NCI-H2196 (cell line): ENCODE results near the gene EPHA1.

ENCODE experiments used
- DNase-seq: peaks from one replicate; lab custom pipeline; 2025; ENCODE audit not compliant: unreplicated experiment; lab: John Stamatoyannopoulos, UW

The EPHA1 gene

GRCh38 chr7:143408686-143409561 lies at the start of gene EPHA1:
TSS of gene EPHA1 (minus strand) at chr7:143408856. CDS start at chr7:143408805, 51 bp downstream.
- peak; percentile 71 for DNase-seq

DNA sequence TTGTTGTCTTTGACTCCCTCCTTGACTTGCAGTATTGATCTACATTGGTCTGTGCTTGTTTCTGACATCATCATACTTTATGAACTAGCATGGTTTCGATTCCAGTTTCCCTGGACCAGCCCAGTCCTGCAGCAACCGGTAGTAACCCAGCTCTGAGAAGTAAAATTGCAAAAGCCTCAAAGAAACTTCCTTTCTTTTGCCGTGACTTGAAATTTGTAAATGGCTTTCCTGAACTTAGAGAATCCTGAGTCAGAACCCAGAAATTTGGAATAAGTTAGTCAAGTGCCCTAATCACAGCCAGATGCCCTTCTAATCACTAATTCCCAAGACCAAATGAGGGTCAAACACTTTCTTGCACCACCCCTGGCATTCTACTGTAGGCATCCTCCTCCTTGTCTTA lies 49.6 kb upstream of the EPHA1 start:
- no peak for DNase-seq

- no peak for DNase-seq
These were observed 48.5 kb upstream of the EPHA1 start for GRCh38 chr7:143456992-143457793.

- DNase-seq, result no peak
These were observed 47.3 kb upstream of the EPHA1 start for GRCh38 chr7:143455942-143456341.

GRCh38 chr7:143455491-143455890 lies 46.8 kb upstream of the EPHA1 start:
- DNase-seq, result no peak

DNA sequence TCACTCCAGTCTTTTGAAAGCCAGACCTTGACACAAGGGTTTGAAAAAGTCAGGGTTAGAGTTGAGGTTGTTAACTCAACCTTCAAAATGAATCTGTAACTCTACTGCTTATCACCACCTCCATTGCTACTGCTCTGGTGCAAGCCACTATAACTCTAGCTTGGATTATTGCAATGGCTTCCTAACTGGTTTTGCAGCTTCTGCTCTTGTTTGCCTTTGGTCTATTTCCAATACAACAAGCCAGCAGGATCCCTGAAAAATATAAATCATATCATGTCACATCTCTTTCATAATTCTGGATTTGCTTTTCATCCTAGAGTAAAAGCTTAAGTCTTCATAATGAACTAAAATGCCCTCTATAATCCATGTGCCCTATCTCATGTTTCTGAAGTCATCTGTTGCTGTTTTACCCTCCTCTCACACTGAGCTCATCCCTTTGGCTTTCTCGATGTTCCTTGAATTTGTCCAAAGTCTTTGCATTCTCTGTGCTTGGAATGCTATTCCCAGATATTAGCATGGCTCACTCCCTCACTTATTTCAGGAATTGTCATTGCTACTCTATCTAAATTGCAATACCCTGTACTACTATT lies 45.5 kb upstream of the EPHA1 start:
- no peak for DNase-seq

- DNase-seq, result no peak
These were observed 43.8 kb upstream of the EPHA1 start for GRCh38 chr7:143452495-143452894.

DNA sequence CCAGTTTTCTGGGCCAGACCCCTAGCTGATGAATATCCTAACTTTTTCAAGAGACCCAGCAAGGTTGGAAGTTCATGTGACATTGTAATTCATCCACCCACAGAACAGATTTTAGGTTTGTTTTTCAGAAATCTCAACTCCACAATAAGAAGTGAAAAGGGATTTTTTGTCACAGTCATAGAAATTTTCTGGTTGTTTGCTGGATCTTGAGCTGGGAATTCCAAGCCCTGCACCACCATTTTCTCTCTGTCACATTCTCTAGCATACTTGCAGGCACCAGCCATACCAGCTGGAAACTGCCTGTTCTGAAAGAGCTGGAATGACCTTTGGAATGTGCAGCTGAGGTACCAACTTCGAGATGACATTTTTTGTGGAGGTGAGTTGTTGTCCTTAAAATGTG lies 43.1 kb upstream of the EPHA1 start:
- no peak for DNase-seq

- DNase-seq, result no peak
These were observed 42.5 kb upstream of the EPHA1 start for GRCh38 chr7:143451122-143451521.

- DNase-seq, result no peak
These were observed 41.1 kb upstream of the EPHA1 start for GRCh38 chr7:143449793-143450192.

- no peak for DNase-seq
These were observed 39.8 kb upstream of the EPHA1 start for GRCh38 chr7:143448429-143448828.

DNA sequence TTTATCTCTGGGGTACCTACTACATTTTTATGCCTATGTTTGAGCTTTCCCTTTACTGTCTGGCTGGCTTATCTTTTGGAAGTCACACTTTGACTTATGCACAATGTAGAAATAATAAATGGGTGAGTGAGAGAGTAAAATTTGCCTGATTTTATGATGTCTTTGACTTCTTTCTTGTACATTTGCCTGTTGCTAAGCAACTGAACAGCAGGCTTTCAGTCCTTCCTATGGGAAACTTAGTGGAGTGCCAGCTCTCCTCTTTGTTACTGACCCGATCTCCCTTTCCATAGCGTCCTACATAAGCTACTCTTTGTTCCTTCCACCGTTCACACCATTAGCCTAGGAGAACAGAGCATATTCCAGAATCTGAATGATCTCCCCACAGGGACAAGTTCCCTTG lies 38.8 kb upstream of the EPHA1 start:
- no peak for DNase-seq

- no peak for DNase-seq
These were observed 36.1 kb upstream of the EPHA1 start for GRCh38 chr7:143444785-143445184.

DNA sequence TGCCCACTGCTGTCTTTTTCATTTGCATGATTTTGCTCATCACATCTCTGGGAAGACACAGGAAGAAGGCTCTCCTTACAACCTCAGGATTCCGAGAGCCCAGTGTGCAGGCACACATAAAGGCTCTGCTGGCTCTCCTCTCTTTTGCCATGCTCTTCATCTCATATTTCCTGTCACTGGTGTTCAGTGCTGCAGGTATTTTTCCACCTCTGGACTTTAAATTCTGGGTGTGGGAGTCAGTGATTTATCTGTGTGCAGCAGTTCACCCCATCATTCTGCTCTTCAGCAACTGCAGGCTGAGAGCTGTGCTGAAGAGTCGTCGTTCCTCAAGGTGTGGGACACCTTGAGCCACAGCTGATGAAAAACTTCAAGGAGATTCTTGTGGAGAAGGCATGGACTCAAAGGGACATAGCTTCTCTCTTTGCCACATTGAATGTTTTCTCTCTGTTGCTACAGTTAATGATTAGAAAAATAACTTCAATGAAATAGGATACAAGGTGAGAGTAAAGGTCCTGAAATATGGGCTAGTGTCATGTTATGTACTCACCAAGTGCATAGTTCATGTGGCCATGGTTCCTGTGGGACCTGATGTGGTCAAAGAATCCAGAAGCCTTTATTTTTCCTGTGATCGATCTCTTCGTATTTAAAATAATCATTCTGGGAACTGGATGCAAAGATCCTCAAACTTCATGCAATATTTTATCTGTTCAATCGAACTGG lies 35.6 kb upstream of the EPHA1 start:
- no peak for DNase-seq

DNA sequence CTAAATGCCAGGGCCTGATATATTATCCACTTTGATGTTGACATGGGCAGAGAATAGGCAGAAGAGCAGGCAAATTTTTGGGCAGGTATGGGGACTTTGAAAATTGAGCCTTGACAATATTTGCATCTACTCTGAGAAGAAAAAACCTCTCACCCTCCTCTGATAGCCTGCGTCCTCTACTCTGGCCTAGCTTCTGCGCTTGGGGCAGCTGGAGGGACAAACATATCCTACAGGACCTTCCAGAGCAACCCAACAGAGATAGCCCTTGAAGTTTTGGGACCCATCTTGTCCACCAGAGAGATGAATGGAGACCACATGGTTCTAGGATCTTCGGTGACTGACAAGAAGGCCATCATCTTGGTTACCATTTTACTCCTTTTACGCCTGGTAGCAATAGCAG lies 34.5 kb upstream of the EPHA1 start, which contains the start of gene TAS2R60:
Gene TAS2R60 (plus strand): TSS at position 301 of the 400 bp plus-strand sequence. CDS start 0 bp downstream, at position 301.
- no peak for DNase-seq

DNA sequence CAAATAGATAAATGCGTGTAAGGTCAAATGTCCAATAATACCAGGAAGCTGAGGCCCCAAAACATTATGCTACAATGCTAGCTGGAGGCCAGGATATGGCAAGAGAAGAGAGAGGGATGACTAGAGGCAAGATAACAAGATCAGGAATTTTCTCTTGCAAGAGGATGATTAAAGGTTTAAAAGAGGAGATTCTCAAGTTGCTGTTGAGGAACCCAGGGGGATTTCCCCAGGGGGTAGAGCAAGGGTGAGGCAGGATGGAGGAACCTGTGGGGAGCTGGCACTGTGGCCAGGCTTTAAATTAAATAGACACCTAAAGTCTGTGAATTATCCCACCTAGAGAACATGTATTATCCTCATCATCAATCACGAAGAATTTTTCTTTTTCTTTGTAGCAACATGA lies 31.2 kb upstream of the EPHA1 start:
- DNase-seq, result no peak

- DNase-seq, result no peak
These were observed 28.9 kb upstream of the EPHA1 start for GRCh38 chr7:143437578-143437977.

DNA sequence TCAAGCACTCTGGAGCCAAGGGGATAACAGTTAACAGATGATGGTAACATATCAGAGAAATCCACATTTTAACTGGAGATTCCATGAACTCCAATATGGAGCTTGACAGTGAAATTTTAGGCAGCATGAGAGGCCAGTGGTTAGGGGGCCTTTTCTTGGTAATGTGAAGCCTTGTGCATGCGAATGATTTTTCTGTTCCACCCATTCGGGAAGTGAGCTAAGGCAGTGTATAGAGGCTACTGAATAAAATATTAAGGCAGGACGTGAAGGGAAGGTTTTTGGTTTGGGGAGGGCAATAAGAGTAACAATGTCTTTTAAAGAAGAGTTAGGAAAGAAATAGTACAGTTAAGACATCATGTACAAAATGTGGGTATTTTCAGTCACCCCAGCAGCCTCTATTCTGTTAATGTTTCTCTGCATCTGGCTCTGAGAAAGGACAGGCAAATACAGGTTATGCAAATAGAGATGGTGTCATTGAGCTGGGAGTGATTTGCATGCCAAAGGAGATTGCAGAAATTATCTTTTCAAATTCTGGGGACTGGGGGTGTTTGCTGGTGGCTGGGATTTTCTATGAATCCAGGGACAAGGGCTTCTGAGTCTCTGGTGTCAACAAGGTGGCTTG lies 27.8 kb upstream of the EPHA1 start:
- DNase-seq, result no peak

- DNase-seq, result no peak
These were observed 26.6 kb upstream of the EPHA1 start for GRCh38 chr7:143435266-143435665.

GRCh38 chr7:143434660-143435059 lies 26.0 kb upstream of the EPHA1 start:
- DNase-seq, result peak; percentile 25

GRCh38 chr7:143433759-143434158 lies 25.1 kb upstream of the EPHA1 start:
- no peak for DNase-seq
